GM04504 (cell line): ENCODE measurements around the gene PDE6B.

Experiments used
- DNase-seq: peaks from one replicate; pipeline ENCODE4 v3.0.0-alpha.2; 2012; ENCODE audit warnings: low read depth

PDE6B gene

DNA sequence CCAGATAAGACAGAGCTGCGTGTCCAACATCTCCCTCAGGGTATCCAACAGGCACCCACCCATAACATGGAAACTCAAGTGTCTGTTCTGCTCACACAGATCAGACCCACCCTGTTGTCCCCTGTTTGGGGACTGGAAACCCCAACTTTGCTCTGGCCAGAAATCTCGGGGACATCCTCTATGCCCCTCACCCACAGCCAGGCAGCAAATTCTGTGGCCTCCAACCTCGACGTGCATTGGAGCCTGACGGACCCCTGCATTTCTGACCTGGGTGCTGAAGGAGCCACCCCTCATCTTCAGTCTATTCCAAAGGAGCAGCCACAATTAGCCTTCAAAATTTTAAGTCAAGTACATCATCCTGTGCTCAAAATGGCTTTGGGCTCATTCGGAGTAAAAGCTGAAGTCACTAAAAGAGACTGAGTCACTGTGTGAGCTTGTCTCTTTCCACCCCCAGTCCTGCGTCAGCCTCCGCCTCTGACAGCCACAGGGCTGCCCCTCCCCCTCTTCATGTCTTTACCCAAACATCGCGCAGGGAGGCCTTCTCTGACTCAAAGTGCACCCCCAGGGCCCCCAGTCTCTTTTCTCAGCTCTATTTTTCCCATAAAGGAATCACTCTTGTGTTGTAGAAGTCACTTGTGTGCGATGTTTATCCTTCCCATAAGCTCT is 24.4 kb upstream of the PDE6B start:
- DNase-seq: no peak

GRCh38 chr4:601612-602558 is 23.5 kb upstream of the PDE6B start:
- no peak for DNase-seq

DNA sequence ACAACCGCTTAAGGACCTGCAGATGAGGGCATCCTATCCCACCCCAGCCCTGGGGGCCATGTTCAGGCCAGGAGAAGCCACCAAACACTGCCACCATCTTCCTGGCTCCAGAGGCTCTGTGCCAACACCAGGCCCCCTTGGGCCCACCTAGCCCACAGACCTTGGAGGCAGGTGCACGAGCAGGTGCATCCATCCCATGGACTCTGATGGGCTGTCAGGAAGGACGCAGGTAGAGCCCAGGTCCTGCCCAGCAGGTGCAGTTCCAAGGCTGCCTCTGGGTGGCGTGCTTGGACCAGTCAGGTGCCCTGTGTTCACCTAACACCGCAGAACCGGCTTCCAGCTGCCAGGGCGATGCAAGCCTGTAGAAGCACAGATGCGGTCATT is 22.8 kb upstream of the PDE6B start:
- no peak for DNase-seq

DNA sequence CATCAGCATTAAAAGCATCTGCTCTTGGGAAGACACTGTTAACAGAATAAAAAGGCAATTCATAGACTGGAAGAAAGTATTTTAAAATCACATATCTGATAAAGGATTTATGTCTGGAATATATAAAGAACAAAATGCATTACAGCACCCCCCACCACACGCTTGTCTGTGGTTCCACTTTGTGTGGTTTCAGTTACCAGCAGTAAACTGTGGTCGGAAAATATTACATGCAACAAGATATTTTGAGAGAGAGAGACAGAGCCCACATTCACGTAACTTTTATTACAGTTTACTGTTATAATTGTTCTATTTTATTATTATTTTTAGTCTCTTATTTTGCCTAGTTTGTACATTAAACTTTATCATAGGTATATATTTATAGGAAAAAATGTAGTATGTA is 21.2 kb upstream of the PDE6B start:
- DNase-seq: no peak

- DNase-seq: no peak
Measured at GRCh38 chr4:605702-606425, 19.5 kb upstream of the PDE6B start.

DNA sequence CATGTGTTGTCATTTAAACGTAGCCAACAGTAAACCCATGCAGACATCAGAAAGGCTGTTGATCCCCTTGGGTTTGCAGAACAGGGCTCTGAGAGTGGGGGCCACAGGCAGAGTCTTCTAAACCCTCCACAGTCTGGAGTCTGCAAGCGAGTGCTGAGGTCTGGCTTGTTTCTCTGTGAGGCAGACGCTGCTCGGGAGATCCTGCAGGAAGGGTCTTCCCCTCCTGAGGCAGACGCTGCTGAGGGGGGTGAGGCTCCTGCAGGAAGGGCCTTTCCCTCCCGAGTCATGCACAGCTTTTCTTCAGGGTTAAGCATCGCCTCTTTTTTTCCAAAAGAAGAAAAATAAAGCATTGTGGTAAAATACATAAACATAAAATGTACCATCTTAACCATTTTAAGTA is 17.1 kb upstream of the PDE6B start:
- no peak for DNase-seq

GRCh38 chr4:609400-610050 is 15.8 kb upstream of the PDE6B start:
- DNase-seq: no peak

GRCh38 chr4:610411-611261 is 14.7 kb upstream of the PDE6B start:
- peak; percentile 10 for DNase-seq

DNA sequence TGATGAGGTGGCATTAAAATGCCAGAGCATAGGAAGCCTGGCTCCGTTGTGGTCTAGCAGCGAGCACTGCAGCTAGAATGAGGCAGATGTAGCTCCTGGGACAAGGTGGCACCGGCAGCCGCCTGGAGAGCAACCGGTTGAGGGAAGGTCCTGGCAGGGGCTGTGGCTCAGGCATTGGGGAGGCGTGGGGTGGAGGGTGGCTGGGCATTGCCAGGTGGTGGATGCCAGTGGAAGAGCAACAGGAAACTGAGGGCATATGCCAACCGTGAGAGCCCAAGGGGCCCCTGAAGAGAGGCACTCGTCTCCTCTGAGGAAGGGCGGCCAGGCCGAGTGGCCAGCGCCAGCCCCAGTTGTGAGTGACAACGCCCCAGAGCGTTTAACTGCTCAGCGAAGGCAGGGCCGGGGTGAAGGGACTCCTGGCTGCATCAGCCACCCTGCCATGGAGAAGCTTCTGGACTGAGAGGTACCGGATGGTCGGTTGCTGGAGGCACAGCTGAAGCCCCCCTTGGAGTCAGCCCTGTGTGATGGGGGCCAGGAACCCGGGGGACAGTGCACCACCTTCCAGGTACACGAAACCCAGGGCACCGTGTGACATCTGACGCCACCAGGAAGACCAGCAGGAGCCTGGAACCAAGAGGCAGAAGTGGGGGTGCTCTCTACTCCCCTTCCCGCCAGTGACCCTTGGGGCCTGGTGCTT is 13.2 kb upstream of the PDE6B start:
- DNase-seq: no peak

DNA sequence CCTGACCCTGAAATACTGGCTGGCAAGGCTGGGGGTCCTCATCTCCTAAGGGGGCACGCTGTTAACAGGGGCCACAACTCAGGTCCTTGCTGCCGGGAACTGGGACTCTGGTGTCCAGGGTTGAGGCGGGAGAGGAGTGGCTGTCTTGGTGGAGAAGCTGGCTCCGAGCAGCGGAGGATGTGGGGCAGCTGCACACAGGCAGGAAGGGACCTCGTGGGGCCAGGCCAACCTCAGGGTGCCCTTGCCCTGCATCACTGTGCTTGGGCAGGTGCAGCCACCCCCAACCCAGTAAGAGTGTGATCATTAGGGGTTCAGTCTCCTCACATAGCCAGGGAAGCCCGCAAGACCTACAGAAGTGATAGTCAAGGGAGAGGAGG is 12.6 kb upstream of the PDE6B start:
- no peak for DNase-seq

DNA sequence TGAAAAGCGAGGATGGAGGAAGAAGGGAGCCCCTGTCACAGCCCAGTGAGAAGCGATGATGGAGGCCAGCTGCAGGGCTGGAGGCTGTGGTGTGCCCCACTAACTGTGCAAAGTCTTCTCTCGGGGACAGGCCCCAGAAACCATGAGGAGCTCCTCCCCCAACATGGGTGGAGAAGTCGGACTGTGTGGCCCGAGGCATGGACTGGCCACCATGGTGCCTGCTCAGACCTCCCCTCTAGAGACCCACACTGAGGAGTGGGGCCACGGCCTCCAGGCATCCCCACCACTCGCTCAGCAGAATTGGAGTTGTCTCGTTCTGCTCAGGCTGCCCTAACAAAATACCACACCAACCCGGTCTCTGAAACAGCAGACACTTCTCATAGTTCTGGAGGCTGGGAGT is 12.2 kb upstream of the PDE6B start:
- no peak for DNase-seq

DNA sequence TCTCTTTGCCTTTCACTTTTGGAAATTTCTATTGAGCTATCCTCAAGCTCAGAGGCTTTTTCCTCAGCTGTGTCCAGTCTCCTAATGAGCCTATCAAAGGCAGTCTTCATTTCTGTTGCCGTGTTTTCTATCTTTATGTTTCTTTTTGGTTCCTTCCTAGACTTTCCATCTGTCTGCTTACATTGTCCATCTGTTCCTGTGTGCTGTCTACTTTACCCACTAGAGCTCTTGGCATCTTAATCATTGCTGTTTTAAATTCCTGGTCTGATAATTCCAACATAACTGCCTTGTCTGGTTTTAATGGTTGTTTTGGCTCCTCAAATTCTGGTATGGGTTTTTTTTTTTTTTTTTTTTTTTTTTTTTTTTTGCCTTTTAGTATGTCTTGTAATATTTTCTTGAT is 9.3 kb upstream of the PDE6B start:
- DNase-seq: no peak

DNA sequence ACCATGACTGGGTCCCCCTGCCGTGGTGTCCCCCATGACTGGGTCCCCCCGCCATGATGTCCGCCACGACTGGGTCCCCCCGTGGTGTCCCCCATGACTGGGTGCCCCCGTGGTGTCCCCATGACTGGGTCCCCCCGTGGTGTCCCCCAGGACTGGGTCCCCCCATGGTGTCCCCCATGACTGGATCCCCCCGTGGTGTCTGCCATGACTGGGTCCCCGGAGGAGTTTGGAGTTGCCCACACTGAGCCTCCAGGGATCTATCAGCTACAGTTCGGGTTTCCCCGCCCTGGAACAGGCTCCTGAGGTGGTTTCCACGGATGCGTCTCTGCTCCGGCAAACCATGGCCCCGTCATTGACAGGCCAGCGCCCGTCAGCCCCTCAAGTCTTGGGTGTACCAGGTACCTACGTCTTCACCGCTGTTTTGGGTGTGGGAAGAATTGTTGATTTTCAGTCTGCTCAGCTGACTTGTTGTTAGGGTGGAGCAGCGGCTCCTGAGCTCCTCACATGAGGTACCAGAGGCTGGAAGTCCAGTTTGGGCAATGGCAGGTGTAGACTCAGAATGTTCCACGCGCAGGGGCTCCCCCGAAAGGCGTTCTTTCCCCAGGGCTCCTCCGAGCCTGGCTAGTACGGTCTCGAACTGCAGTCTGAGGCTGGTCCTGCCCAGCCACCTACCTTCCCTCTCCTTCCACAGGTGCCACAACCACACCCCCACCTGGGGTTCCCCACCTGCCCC is 8.3 kb upstream of the PDE6B start:
- no peak for DNase-seq

DNA sequence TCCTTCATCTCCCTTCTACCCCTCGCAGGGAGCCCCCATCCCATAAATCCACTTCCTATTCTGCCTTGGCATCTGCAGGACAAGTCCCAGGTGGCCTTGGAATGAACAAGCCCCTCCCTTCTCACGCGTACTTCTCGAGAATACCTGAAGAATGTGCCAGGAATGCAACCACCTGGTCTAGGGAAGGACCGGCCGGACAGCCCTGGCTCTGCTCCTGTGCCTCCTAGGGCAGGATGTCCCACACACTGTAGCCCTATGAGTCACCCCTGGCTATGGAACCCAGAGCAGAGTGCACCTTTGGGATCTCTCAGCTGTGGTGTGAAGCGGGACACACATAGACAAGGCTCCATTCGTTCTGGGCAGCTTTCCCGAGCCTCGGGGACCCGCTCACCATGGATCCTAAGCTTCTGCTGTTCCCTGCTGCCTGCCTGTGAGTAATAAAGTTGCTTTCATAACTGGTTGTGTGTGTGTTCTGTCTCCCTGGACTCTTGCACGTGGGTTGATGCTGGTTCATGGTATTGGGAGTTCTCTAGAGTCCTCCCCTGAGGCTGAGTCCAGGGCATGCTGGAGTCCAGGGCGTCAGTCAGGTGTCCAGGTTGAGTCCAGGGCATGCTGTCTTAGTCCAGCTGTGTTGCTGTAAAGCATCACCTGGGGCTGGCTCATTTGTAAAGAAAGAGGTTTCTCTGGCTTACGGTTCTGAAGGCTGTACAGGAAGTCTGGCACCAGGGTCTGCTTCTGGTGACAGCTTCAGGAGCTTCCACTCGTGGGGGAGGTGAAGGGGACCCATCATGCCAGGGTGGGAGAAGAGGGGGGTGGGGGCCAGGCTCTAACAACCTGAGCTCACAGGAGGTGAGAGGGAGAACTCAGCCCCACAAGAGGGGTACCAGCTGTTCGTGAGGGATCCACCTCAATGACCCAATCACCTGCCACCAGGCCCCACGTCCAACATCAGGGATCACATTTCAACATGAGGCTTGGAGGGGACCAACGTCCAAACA is 7.4 kb upstream of the PDE6B start:
- no peak for DNase-seq

DNA sequence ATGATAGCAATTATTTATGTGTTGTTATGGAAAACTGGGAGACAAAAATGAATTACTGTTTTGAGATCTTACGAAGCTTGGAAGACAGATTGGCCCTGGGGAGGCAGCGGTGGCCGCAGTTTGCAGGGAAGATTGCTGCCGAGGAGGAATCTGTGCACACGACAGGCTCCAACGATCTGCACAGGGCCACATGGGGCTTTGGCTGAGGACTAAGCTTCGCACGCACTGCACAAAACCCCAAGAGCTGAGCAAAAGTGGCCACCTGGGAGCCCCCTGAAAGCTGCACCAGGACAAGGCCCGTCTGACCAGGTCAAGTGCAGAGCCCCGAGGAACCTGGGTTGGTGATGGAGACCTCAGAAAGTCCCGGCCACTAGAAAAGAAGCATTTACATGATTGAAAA is 5.2 kb upstream of the PDE6B start:
- DNase-seq: no peak

DNA sequence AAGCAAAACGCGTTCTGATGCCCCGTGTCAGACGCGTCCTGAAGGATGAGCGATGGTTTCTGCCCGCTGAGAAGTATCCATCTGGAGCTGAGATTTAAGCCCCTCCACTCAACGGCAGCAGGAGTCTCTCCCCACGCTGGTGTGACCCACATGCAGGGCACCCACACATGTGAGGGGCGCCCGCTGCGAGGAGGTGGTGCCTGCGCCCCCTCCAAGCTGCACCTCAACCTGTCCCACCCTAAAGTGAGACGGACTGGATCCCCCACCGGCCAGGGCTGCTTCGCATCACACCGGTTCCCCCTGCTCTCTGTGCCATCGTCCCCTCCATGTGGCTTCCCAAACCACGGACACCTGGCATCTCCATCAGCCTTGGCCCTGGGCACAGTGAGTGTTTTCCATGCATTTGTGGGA is 4.5 kb upstream of the PDE6B start:
- DNase-seq: no peak

DNA sequence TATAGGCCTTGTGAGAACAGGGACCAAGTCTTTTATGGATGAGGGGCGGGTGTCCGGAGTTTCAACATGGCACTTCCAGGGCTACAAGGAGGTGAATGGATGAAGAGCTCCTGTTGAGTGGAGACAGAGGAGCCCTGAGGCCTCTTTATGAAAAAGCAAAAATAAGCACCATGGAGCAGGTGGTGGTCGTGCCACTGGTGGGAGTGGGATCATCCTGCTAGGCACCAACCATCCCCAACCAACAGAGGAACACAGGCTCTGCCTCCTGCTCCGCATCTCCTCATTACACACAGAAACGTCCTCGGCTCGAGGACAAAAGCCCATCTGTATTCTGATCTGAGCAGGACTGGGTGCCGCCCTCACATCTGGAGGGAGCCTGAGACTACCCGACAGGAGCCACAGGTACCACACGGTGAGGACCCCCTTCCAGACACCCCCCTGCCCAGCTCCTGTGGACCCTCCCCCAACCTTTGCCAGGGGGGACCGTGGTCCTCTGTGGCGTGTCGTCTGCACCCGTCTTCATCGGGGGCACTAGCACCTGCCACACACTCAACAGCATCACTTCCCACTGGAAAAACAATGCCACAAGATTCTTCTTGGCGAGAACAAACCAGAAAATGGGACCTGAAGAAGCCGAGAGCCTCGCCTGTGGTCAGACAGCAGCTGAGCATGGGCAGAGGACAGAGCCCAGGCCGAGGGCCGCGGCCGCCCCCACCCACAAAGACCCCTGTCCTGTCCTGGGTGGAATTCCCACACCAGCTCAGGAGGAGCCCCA is 3.9 kb upstream of the PDE6B start:
- no peak for DNase-seq
